Motor neuron (in vitro differentiated cells): ENCODE measurements around the gene CSF2. TPM values are rescaled to one million over a fixed set of nuclear protein-coding genes. Genes with fewer than 3 reads are reported as not detected.

Experiments
- ATAC-seq, 8 experiments: fragments of 200-7000 bp; cut with Tn5 transposase; replicated peaks in 6 of 8; 2 replicates each; pipeline ENCODE4 v1.8.0; 2021; ENCODE audit warnings: mild to moderate bottlenecking in 8 of 8, moderate library complexity in 8 of 8
- H3K27ac ChIP-seq, 2 donors: fragments of 250-450 bp; sonication (Bioruptor Pico); 2 replicates each; pipeline ENCODE4 v1.9.0; 2021; ENCODE audit warnings: antibody characterized with exemption in 2 of 2, mild to moderate bottlenecking in 2 of 2, moderate library complexity in 1 of 2
- H3K4me1 ChIP-seq, 2 donors: fragments of 250-450 bp; sonication (Bioruptor Pico); replicated peaks in 1 of 2; 2 replicates each; pipeline ENCODE4 v1.6.1; 2021; ENCODE audit warnings: antibody characterized with exemption in 2 of 2, mild to moderate bottlenecking in 2 of 2, moderate library complexity in 1 of 2
- H3K4me3 ChIP-seq, 5 donors: fragments of 250-450 bp; sonication (Bioruptor Pico); 2 replicates each; pipeline ENCODE4 v1.9.0; 2021; ENCODE audit warnings: antibody characterized with exemption in 5 of 5, mild to moderate bottlenecking in 5 of 5, moderate library complexity in 4 of 5
- WGBS, 10 experiments: fragments of 450-650 bp; shearing (Covaris generic); methylation state at CpG; one replicate each; pipeline ENCODE4 v1.0.0; 2022; 5-methylcytosine and 5-hydroxymethylcytosine counted together
- in situ Hi-C, 9 experiments: fragments of 400-800 bp; cut with MboI; loops; one replicate each; pipeline ENCODE4 v1.15.0; 2021; ENCODE audit warnings: low sequenced_read_pairs in 9 of 9, low pct_unique_long_range_greater_than_20kb in 2 of 9; ENCODE audit not compliant: unreplicated experiment in 9 of 9
- total RNA-seq, 8 experiments: library from RNA; unstranded; fragments of 300-600 nt; gene quantifications; 2 replicates each; pipeline versions ENCODE4 v1.2.3 to v1.2.4, GENCODE V29; 2022

The CSF2 gene
- total RNA-seq, 8 experiments from 2014 or later, result not detected

DNA sequence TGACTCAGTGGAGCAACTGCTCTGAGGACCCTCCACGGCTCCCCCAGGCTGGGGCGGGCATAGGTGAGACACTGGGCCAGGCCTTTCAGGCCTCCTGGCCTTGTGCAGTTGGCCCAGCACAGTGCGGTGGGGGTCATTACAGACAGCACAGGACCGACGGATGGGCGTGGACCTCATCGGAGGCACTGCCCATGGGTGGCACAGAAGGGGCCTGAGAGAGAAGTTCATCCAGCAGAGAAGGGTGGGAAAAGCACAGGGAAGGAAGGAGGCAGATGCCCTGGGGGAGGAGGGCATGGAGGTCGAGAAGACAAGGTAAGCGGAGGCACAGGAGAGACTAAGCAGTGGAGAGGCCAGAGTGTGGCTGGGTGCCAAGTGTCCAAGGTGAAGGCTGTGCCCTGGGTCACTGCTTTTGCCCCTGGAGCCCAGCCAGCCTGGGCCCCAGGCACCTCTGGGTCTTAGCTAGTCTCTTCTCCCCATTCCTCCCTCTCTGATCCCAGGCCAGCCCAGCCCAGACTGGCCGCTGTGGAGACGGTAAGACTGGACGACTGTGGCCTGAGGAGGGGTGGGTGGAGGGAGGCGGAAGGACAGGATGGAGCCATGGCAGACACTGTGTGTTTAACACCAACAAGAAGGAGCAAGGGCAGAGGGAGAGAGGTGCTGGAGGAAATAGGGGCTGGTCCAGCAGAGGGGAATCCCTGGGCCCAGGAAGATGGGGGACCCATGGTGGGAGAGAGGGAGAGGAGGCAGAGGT is 7.5 kb upstream of the CSF2 start:
- ATAC-seq, result no peak
- in situ Hi-C loops, result no loop called here
- H3K27ac ChIP-seq, result no peak overlapping the region
- no peak overlapping the region for H3K4me3 ChIP-seq
- WGBS, 10 experiments, result 86 to 100% methylated on average over 2 to 3 of the region's 13 CpGs; no CpG with 5 or more reads in 8 of the 10 experiments
- H3K4me1 ChIP-seq, result no peaks in the 10 kb centered on the region

- 69 to 94% (median 79%) methylated on average over 1 to 4 of the region's 4 CpGs; no CpG with 5 or more reads in 5 of the 10 experiments for WGBS, 10 experiments
- Histone ChIP-seq H3K27ac (no peak overlapping the region), H3K4me3 (no peak overlapping the region), H3K4me1 (no peaks in the 10 kb centered on the region)
- ATAC-seq, result no peak
- in situ Hi-C loops, result no loop called here
These were observed 6.7 kb upstream of the CSF2 start for GRCh38 chr5:132066871-132067270.

- ATAC-seq, result no peak
- WGBS, 10 experiments, result no CpG with 5 or more reads among the region's 11 CpGs
- H3K27ac ChIP-seq, result no peak overlapping the region
- H3K4me3 ChIP-seq, result no peak overlapping the region
- in situ Hi-C loops, result no loop called here
- no peaks in the 10 kb centered on the region for H3K4me1 ChIP-seq
These were observed 6.1 kb upstream of the CSF2 start for GRCh38 chr5:132067451-132067850.

DNA sequence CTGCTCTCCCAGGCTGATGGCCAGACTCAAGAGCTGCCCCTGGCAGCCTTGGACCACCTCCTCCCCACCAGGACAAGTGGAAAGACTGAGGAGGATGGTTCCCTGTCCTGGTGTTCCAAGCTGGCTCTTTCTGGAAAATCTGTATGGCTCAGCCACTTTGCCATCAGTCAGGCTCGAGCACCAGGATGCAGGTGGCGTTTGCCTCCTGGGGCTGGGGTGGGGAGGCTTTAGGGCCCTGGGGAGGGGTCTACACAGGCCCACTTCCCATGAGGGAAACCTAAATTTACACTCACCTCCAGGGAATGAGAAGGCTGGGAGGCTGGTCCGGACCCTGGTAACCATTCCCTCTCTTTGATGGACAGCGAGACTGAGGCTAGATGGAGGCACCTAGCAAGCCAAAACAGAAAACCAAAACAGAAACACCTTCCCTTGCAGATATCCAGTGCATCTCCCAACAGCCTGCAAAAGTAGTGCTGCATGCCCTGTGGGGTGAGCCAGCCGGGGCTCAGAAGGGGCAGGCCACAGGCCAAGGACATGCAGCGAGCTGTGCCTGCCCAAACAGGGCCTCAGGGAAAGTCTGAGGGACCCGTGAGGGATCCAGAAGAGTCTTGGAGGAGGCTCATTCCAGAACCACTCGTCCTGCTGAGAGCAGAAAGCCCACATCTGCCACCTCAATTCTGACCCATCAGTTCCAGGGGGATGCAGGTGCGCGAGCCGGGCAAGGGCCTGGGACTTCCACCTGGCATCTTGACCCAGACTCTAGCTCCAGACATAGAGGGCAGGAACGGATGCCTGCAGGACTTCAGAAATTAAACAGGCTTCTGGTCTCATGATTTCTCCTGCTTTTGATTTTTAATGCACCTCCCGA is 5.4 kb upstream of the CSF2 start:
- WGBS, 10 experiments, result 50 to 100% (median 85%) methylated on average over 1 to 5 of the region's 13 CpGs; no CpG with 5 or more reads in 4 of the 10 experiments
- H3K4me1 ChIP-seq, result no peaks in the 10 kb centered on the region
- in situ Hi-C loops, result no loop called here
- no peak overlapping the region for H3K4me3 ChIP-seq
- H3K27ac ChIP-seq, result no peak overlapping the region
- ATAC-seq, result no peak

GRCh38 chr5:132069561-132069960 is 4.0 kb upstream of the CSF2 start:
- in situ Hi-C loops, result no loop called here
- WGBS, 10 experiments, result 40 to 100% (median 80%) methylated on average over 1 to 7 of the region's 10 CpGs; no CpG with 5 or more reads in 4 of the 10 experiments
- Histone ChIP-seq H3K4me1 (no peaks in the 10 kb centered on the region), H3K4me3 (no peak overlapping the region), H3K27ac (no peak overlapping the region)
- ATAC-seq, result no peak

DNA sequence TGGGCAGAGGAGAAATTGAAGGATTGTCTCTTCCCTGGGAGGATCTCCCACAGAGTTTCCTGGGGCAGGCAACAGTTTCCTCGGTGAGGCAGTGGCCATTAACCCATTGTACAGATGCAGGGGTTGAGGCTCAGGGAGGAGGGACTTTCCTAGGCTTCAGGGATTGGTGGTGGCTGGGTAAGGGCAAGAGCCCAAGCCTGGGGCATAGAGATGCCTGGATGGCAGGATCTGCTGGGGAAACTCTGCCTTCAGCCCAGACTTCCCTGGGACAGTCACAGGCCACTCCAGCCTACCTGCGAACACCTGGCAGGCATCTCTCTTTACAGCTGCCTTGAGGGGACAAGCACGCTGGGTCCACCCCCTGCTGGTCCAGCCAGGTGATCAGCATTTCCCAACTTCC is 3.6 kb upstream of the CSF2 start:
- 80 to 83% (median 80%) methylated on average over 1 of the region's 3 CpGs; no CpG with 5 or more reads in 7 of the 10 experiments for WGBS, 10 experiments
- Histone ChIP-seq H3K4me1 (no peaks in the 10 kb centered on the region), H3K27ac (no peak overlapping the region), H3K4me3 (no peak overlapping the region)
- ATAC-seq, result no peak
- in situ Hi-C loops, result no loop called here

- Histone ChIP-seq H3K4me1 (no peaks in the 10 kb centered on the region), H3K27ac (no peak overlapping the region), H3K4me3 (no peak overlapping the region)
- WGBS, 10 experiments, result 40 to 100% (median 80%) methylated on average over 1 to 4 of the region's 13 CpGs; no CpG with 5 or more reads in 2 of the 10 experiments
- in situ Hi-C loops, result no loop called here
- ATAC-seq, result peak in 3 of 8 experiments; percentile 46 to 83 (median 69)
These were observed 2.9 kb upstream of the CSF2 start for GRCh38 chr5:132070460-132071337.

DNA sequence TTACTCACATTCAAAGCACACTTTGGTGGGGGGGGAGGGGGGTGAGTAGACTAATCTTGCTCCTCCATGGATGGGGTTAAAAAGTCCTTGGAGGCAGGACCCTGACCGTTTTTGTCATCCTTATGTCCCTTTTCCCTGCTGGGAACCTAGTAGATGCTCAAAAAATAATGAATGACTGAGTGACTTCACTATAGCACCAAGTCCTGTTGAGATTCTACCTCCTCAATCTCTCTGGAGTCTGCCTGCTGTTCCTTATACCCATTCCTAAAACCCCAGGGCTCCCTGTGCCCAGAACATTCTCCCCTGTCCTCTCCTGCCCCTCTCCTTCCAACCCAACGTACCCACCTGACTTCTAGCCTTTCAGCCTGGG is 2.3 kb upstream of the CSF2 start:
- H3K4me1 ChIP-seq, result no peaks in the 10 kb centered on the region
- in situ Hi-C loops, result no loop called here
- no peak for ATAC-seq
- WGBS, 10 experiments, result 0 to 43% (median 24%) methylated on average over 1 to 2 of the region's 2 CpGs; no CpG with 5 or more reads in 4 of the 10 experiments
- no peak overlapping the region for H3K4me3 ChIP-seq
- no peak overlapping the region for H3K27ac ChIP-seq

GRCh38 chr5:132072070-132072469 is 1.5 kb upstream of the CSF2 start:
- no peak overlapping the region for H3K4me3 ChIP-seq
- no peak overlapping the region for H3K27ac ChIP-seq
- in situ Hi-C loops, result no loop called here
- 60 to 100% (median 82%) methylated on average over 1 to 4 of the region's 4 CpGs; no CpG with 5 or more reads in 5 of the 10 experiments for WGBS, 10 experiments
- H3K4me1 ChIP-seq, result no peaks in the 10 kb centered on the region
- ATAC-seq, result no peak

- Histone ChIP-seq H3K4me3 (no peak overlapping the region), H3K27ac (no peak overlapping the region), H3K4me1 (no peaks in the 10 kb centered on the region)
- WGBS, 10 experiments, result 17 to 86% (median 60%) methylated on average over 1 of the region's 2 CpGs; no CpG with 5 or more reads in 3 of the 10 experiments
- no peak for ATAC-seq
- in situ Hi-C loops, result no loop called here
These were observed 1.1 kb upstream of the CSF2 start for GRCh38 chr5:132072528-132072927.

DNA sequence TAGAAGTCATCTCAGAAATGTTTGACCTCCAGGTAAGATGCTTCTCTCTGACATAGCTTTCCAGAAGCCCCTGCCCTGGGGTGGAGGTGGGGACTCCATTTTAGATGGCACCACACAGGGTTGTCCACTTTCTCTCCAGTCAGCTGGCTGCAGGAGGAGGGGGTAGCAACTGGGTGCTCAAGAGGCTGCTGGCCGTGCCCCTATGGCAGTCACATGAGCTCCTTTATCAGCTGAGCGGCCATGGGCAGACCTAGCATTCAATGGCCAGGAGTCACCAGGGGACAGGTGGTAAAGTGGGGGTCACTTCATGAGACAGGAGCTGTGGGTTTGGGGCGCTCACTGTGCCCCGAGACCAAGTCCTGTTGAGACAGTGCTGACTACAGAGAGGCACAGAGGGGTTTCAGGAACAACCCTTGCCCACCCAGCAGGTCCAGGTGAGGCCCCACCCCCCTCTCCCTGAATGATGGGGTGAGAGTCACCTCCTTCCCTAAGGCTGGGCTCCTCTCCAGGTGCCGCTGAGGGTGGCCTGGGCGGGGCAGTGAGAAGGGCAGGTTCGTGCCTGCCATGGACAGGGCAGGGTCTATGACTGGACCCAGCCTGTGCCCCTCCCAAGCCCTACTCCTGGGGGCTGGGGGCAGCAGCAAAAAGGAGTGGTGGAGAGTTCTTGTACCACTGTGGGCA is 642 bp downstream of the CSF2 start:
- Histone ChIP-seq H3K4me1 (no peaks in the 10 kb centered on the region), H3K27ac (no peak overlapping the region), H3K4me3 (no peak overlapping the region)
- in situ Hi-C loops, result no loop called here
- WGBS, 10 experiments, result 100% methylated on average over 2 of the region's 7 CpGs; no CpG with 5 or more reads in 9 of the 10 experiments
- ATAC-seq, result no peak
